ENCODE measurements around the gene ENAH.

- TF ChIP-seq EP300 (IDR thresholded peaks at IDR 0.05) = no peak
- no peak for TF ChIP-seq POLR2A (IDR thresholded peaks at IDR 0.05)
These were observed 5.1 kb upstream of the ENAH start for GRCh38 chr1:225658041-225658440.

Data from gastroesophageal sphincter (tissue), 2 donors.